Calu3 (cell line): ENCODE results near the gene APP. TPM values are rescaled to one million over a fixed set of nuclear protein-coding genes. Genes with fewer than 3 reads are reported as not detected.

Experiments used
- BruUV-seq: library from RNA; stranded (reverse); fragments of 400-500 nt; replicated peaks from 2 replicates; lab custom pipeline; 2021; lab: Mats Ljungman, UMichigan
- CTCF ChIA-PET: fragments of 300-600 bp; sonication (Branson Sonifier 250); formaldehyde crosslinking; loops from one replicate; lab custom pipeline; 2022; ENCODE audit warnings: antibody characterized with exemption; lab: Charles Lee
- DNase-seq: peaks from one replicate; pipeline ENCODE4 v3.0.0; 2022
- H3K27ac Mint-ChIP-seq: one replicate; pipeline ENCODE4 v1.8.0; 2022; ENCODE audit warnings: mixed read lengths; ENCODE audit not compliant: unreplicated experiment
- H3K27me3 Mint-ChIP-seq: one replicate; pipeline ENCODE4 v1.8.0; 2022; ENCODE audit warnings: mixed read lengths; ENCODE audit not compliant: unreplicated experiment
- H3K36me3 Mint-ChIP-seq: one replicate; pipeline ENCODE4 v1.8.0; 2022; ENCODE audit warnings: mild to moderate bottlenecking, moderate library complexity, mixed read lengths; ENCODE audit not compliant: insufficient read depth, unreplicated experiment
- H3K4me1 Mint-ChIP-seq: one replicate; pipeline ENCODE4 v1.8.0; 2022; ENCODE audit warnings: mild to moderate bottlenecking, low read depth, mixed read lengths; ENCODE audit not compliant: unreplicated experiment
- H3K4me3 Mint-ChIP-seq: one replicate; pipeline ENCODE4 v1.8.0; 2022; ENCODE audit warnings: mild to moderate bottlenecking, low read depth, moderate library complexity, mixed read lengths; ENCODE audit not compliant: unreplicated experiment
- H3K9me3 Mint-ChIP-seq: one replicate; pipeline ENCODE4 v1.8.0; 2022; ENCODE audit warnings: low read depth, mixed read lengths; ENCODE audit not compliant: unreplicated experiment
- intact Hi-C: fragments of 100-400 bp; cut with micrococcal nuclease; formaldehyde crosslinking; loops from one replicate; pipeline ENCODE4 v1.10.0; 2022; ENCODE audit not compliant: unreplicated experiment
- total RNA-seq: library from RNA; stranded (reverse); gene quantifications from 2 replicates; pipeline ENCODE4 v1.2.3, GENCODE V29; 2022
- TF ChIP-seq, protein P1 (sequence below): fragments of 200-600 bp; IDR thresholded peaks from one replicate; pipeline ENCODE4 v1.8.0; 2022; ENCODE audit warnings: antibody characterized with exemption; ENCODE audit not compliant: unreplicated experiment

The APP gene
- total RNA-seq, 1 experiment from 2014 or later: 566 TPM

DNA sequence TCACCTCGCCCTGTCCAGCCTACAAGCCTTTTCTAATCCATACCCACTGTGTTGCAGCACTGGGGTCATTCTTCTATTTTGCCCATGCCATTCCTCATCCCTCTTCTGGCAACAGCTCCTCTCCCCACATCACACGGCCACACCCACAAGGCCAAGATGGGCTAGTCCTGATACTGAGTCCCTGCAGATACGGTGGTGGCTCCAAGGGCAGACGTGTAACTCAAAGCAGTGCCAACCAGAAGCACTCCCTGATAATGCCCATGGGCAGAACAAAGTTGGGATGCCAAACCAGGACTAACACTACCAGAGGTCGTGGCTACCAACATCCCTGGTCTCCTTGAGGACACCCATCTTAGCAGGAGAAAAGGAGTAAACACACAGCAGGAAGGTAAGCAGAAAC is 64.8 kb downstream of the APP start:
- intact Hi-C loops: no loop called here
- BruUV-seq: no TSS peak
- Mint-ChIP-seq H3K27ac (no peak overlapping the region), H3K36me3 (peaks cover 21% of the 10 kb centered on the region), H3K9me3 (no peaks in the 10 kb centered on the region), H3K4me3 (no peak overlapping the region), H3K27me3 (no peaks in the 10 kb centered on the region), H3K4me1 (peaks cover 25% of the 10 kb centered on the region)
- CTCF ChIA-PET: no interaction called here
- DNase-seq: no peak
- TF ChIP-seq, protein P1, sequence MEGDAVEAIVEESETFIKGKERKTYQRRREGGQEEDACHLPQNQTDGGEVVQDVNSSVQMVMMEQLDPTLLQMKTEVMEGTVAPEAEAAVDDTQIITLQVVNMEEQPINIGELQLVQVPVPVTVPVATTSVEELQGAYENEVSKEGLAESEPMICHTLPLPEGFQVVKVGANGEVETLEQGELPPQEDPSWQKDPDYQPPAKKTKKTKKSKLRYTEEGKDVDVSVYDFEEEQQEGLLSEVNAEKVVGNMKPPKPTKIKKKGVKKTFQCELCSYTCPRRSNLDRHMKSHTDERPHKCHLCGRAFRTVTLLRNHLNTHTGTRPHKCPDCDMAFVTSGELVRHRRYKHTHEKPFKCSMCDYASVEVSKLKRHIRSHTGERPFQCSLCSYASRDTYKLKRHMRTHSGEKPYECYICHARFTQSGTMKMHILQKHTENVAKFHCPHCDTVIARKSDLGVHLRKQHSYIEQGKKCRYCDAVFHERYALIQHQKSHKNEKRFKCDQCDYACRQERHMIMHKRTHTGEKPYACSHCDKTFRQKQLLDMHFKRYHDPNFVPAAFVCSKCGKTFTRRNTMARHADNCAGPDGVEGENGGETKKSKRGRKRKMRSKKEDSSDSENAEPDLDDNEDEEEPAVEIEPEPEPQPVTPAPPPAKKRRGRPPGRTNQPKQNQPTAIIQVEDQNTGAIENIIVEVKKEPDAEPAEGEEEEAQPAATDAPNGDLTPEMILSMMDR: no peak

DNA sequence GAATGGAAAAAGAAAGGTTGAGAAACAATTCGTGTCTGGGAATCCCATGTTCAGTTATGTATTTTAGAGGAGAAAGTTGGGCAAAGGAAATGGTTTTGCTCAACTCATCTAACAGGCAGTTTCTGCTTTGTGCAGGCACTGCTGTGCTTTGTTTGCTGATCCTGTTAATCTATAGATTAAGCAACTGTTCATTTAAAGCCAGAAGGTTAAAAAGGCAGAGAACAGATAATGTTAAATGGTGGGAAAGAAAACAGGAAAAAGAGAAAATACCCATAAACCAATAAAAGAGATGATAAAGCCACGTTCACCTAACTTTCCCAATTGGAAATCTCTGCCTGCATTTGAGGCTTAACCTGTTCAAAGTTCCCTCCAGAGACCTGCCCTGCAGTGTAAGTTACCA is 70.0 kb downstream of the APP start:
- CTCF ChIA-PET: no interaction called here
- no peak overlapping the region for H3K27ac Mint-ChIP-seq
- H3K9me3 Mint-ChIP-seq: no peaks in the 10 kb centered on the region
- no TSS peak for BruUV-seq
- TF ChIP-seq, protein P1: no peak
- H3K4me3 Mint-ChIP-seq: no peak overlapping the region
- intact Hi-C loops: no loop called here
- H3K4me1 Mint-ChIP-seq: peaks cover 2% of the 10 kb centered on the region
- DNase-seq: no peak
- H3K27me3 Mint-ChIP-seq: no peaks in the 10 kb centered on the region
- peaks cover 10% of the 10 kb centered on the region for H3K36me3 Mint-ChIP-seq

DNA sequence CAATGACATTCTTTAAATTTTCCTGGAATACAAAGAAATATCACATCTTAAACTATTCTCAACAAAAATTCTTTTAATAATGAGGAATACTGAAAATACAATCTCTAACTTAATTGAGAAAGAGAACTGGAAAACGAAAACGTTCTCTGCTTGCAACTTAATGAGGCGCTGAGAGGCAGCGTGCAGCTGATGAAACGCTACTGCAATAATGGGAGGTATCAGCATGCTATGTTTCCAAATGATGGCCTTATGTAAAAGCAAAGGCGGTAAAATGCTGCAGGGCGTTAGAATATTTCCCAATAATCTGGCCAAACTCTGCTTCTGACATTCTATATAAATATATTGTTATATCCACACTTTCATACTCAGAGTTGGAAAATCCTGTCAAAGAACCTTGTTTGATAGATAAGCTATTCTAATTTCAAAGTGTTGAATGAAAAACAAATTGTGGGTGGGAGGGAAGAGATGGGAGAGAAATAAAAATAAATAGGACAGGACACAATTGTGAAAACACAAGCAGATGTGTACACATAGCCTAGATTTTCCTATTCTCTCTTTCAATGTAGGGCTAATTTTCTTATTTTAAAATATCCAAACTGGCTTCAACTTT is 70.9 kb downstream of the APP start:
- no peaks in the 10 kb centered on the region for H3K9me3 Mint-ChIP-seq
- H3K4me1 Mint-ChIP-seq: no peaks in the 10 kb centered on the region
- H3K27ac Mint-ChIP-seq: no peak overlapping the region
- BruUV-seq: no TSS peak
- CTCF ChIA-PET: no interaction called here
- intact Hi-C loops: no loop called here
- TF ChIP-seq, protein P1: no peak
- no peaks in the 10 kb centered on the region for H3K27me3 Mint-ChIP-seq
- H3K36me3 Mint-ChIP-seq: peaks cover 9% of the 10 kb centered on the region
- no peak for DNase-seq
- no peak overlapping the region for H3K4me3 Mint-ChIP-seq

DNA sequence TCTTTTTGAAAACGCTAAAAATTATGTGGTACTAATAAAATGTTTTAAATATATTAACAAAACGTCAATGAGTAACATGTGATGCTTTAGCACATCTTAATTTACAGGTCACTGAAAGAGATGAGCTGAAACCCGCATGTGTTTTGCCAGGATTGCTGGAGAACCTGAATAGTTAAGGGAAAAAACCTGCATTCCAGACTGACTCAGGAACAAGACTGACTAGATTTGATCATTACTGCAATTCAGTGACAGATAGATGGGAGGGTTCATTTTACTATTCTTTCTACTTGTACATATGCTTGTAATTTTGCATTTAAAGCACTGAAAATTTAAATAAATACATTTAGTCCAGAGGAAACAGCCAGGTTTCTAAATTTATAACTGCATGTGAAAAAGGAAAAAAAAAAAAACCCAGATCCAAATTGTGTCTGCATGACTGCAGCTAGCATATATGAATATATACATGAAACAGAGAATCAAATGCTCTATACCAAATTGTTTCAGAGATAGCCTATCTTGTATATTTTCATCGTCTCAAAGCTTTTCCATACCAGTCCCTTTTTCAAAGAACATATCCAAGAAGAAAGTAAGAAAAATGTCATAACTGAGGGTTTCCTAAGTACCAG is 71.7 kb downstream of the APP start:
- TF ChIP-seq, protein P1: no peak
- H3K4me1 Mint-ChIP-seq: no peaks in the 10 kb centered on the region
- H3K27ac Mint-ChIP-seq: no peak overlapping the region
- peaks cover 4% of the 10 kb centered on the region for H3K36me3 Mint-ChIP-seq
- no peaks in the 10 kb centered on the region for H3K27me3 Mint-ChIP-seq
- intact Hi-C loops: no loop called here
- DNase-seq: no peak
- CTCF ChIA-PET: no interaction called here
- BruUV-seq: no TSS peak
- H3K4me3 Mint-ChIP-seq: no peak overlapping the region
- H3K9me3 Mint-ChIP-seq: no peaks in the 10 kb centered on the region
